HG02678 (cell line): ENCODE results near the gene CLIC3.

Experiments
- ATAC-seq: cut with Tn5 transposase; IDR thresholded peaks from one replicate; pipeline ENCODE4 v1.9.1; 2021; ENCODE audit warnings: mild to moderate bottlenecking, moderate library complexity; ENCODE audit not compliant: unreplicated experiment

CLIC3 gene

GRCh38 chr9:136983656-136984314 lies 12.6 kb downstream of the CLIC3 start:
- no peak for ATAC-seq

GRCh38 chr9:136983167-136983566 lies 13.2 kb downstream of the CLIC3 start:
- no peak for ATAC-seq

GRCh38 chr9:136982232-136983051 lies 13.9 kb downstream of the CLIC3 start, which contains the start of gene LCNL1:
LCNL1 (plus strand) TSS chr9:136982993; CDS start chr9:136983587, 594 bp downstream.
- no peak for ATAC-seq

- ATAC-seq, result no peak
Measured at GRCh38 chr9:136981588-136982231, 14.7 kb downstream of the CLIC3 start.

GRCh38 chr9:136980669-136981478 lies 15.5 kb downstream of the CLIC3 start:
- ATAC-seq, result no peak

DNA sequence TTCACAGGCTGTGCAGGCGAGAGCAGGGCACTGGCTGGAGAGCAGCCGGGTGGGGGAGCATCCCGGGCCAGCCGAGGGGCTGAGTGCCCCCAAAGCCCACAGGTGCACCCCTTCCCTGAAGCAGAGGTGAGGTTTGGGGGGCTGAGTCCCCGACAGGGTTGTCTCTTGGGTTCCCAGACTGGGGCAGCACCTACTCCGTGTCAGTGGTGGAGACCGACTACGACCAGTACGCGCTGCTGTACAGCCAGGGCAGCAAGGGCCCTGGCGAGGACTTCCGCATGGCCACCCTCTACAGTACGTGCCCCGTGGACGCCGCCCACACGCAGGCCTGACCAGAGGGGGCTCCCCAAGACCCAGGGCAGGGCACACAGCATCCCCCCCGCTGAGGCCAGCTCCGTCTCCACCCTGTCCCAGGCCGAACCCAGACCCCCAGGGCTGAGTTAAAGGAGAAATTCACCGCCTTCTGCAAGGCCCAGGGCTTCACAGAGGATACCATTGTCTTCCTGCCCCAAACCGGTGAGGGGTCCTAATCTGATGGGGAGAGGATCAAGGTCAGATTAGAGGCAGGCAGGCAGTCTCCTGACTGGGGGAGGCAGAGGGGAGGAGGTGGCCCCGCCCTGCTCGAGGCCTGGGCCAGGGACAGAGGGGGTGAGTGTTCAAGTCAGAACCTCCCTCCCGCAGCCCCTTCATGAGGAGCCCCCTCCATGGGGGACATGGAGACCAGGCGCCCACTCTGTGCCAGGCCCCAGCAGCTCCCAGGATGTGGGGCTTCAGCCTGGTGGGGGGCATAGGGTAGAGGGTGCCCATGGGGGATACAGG lies 16.4 kb downstream of the CLIC3 start:
- ATAC-seq, result no peak

GRCh38 chr9:136978865-136979544 lies 17.4 kb downstream of the CLIC3 start:
- no peak for ATAC-seq

DNA sequence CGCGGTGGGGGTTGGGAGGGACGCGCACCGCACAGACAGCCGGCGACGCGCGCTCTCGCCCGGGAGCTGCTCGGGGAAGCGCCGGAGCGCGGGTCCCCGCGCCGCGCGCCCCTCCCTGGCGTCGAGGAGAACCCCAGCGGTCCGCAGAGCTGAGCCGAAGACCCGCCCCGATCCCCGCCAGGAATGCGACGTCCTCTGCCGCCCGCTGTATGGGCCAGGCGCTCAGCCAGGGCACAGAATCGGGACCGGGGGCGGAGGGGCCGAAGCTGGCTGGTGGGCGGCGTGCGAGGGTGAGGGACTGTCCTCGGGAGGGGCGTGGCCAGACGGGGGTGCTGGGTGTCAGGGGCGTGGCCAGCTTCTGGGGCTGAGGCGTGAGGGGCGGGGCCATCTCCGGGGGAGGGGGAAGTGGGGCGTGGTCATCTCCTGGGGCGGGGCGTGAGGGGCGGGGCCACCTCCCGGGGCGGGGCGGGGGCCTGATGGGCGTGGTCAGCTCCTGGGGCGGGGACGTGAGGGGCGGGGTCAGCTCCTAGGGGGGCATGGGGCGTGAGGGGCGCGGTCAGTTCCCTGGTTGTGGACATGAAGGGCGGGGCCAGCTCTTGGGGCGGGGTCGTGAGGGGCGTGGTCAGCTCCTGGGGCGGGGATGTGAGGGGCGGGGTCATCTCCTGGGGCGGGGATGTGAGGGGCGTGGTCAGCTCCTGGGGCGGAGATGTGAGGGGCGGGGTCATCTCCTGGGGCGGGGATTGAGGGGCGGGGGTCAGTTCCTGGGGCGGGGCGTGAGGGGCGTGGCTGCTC lies 18.1 kb downstream of the CLIC3 start:
- ATAC-seq, result no peak

GRCh38 chr9:136977649-136978072 lies 18.7 kb downstream of the CLIC3 start:
- no peak for ATAC-seq

DNA sequence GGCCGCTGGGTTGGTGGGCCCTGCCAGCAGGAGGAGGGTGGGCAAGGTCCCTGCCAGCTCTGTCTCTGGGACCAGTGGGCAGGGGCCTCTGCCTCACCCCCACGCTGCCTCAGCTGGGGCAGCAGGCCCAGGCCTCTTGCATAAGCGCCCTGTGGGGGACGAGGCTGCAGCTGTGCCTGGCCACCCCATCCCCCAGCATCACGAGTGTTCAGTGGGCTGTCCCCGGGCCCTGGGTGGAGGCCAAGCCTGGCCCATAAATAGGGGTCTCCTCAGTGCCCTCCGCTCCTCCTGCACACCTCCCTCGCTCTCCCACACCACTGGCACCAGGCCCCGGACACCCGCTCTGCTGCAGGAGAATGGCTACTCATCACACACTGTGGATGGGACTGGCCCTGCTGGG lies 19.1 kb downstream of the CLIC3 start, which contains the start of gene PTGDS:
TSS of gene PTGDS (plus strand) at position 282 of the 400 bp plus-strand sequence. CDS start at position 357, 75 bp downstream.
- ATAC-seq, result no peak

DNA sequence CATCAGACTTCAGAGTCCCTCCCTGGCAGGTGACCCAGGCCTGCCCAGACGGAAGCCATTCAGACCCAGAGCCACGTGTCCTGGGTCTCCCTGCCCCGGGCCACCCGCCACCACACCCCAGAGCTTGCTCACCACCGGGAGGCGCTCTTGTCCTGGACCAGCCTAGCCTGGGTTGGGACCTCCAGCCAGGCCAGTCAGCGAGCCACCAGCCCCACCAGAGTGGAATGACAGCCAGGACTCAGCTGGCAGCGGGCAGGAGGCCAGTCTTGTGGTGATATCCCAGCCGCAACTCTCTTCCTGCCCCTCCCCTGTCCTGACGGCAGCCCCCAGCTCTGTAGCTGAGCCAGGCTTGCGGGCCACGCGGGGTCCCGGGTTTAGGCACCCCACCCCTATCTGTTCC lies 20.7 kb downstream of the CLIC3 start:
- ATAC-seq, result no peak

DNA sequence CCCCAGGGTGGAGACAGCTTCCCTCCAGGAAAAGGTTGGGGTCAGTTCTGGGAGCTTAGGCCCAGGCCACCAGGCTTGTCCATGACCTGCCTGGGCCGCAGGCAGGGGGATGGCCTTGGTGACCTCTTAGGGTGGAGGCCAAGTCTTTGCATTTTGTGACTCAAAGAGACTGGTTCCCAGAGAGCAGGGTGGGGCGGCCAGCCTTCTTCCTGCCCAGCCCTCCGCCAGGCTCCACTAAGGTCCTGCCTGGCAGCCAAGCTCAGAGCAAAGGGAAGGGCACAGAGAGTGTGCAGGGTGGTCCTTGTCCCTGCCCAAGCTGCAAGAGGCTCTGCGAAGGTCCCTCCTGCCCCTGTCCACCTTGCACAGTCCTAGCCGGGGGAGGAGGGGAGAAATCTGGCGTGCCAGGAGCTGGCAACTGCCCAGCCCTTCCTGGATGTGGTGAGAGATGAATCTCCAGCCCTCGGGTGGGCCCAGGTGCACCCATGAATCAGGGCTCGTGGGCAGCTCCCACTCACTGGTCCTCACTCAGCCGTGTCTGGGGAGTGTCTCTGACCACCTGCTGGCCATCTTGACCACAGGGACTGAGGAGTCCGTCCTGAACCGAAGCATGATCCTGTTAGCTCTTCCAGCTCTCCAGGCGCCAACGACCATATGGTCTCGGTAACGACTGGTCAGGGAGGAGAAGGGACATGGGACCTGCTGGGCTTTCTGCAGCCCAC lies 21.4 kb downstream of the CLIC3 start:
- no peak for ATAC-seq

DNA sequence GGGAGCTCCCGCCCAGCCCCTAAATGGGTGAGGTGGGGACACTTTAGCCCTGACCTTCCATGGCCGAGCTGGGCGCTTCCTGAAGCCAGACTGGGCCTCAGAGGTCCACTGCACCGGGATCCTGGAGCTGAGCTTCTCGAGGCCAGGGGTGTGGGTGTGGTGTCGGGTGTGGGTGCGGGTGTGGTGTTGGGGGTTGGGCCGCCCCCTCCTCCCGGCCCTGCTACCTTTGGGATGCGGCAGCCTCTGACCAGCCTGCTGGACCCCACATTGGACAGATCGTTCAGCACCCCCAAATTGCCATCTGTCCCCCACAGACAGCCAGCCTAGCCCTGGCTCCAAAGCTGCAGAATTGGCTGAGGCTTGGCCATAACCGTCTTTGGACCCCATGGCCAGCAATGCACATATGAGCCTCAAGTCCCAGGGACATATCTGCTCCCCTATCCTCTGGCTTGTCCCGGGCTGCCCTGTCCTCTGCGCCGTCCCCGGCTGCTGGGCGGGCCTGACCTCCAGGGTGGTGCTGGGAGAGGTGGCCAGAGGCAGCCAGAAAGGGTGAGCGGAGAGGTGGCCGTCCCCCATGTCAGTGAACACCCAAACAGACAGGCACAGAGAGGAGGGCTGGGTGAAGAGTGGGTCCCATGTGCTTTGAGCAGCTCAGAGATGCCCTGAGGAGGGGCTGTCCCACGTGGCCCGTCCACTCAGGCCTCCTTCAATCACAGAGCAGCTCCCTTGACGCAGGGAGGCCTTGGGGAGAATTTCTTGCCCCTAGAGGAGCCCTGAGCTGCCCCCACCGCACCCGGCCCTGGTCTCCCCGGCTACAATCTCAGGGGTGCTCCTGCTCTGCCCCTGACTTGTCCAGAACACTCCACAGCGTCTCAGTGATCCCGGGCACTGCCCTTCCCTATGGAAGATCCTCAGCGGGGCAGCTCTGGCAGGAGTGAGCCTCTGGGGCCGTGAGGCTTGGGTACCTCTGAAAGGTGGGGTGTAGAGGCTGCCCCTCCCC lies 22.4 kb downstream of the CLIC3 start:
- ATAC-seq, result no peak

DNA sequence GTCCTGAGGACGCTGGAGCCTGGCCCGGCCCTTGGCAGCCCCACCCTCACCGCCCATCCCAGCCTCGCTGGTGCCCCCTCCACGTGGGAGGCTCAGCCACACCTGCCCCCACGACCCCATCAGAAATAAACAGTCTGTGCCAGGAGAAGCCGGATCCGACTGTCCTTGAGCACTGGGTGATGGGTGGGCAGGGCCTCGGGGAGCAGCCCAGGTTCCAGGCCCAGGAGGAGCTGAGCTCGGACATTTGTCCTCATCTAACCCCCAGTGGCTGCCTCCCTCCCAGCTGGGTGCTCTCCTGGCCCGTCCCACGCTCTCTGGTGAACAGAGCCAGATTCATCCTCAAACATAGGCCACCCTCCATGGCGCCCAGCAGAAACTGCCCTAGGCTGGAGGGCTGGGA lies 23.6 kb downstream of the CLIC3 start:
- no peak for ATAC-seq

- ATAC-seq, result no peak
Measured at GRCh38 chr9:136972335-136972734, 24.0 kb downstream of the CLIC3 start.

- ATAC-seq, result no peak
Measured at GRCh38 chr9:136971746-136972145, 24.6 kb downstream of the CLIC3 start.

DNA sequence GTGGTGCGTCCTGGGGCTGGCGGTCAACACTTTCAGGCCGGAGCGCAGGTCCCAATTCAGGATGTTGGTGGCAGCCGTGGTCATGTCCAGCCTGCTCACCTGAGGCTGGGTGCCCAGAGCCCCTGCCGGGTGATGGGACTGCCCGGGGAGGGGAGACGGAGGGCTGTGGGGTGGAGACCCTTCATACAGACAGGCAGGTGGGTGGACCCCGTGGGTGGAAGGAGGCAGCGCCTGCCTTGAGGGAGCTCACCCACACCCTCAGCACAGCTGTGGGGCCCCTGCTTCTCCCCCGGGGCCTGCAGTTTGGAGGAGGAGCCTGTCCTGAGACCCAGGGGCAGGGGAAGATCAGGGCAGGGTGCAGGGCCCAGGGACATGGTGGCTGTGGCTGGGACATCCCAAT lies 26.0 kb downstream of the CLIC3 start:
- ATAC-seq, result no peak
